ENCODE measurements around the gene ATOX1. TPM values are rescaled to one million over a fixed set of nuclear protein-coding genes. Genes with fewer than 3 reads are reported as not detected.

Gene ATOX1
- total and polyA plus RNA-seq, 9 of the 15 experiments (the other 6 are each of a cell fraction or from before 2014, with no cell fraction given): 59.2 to 318 (median 86.2) TPM

DNA sequence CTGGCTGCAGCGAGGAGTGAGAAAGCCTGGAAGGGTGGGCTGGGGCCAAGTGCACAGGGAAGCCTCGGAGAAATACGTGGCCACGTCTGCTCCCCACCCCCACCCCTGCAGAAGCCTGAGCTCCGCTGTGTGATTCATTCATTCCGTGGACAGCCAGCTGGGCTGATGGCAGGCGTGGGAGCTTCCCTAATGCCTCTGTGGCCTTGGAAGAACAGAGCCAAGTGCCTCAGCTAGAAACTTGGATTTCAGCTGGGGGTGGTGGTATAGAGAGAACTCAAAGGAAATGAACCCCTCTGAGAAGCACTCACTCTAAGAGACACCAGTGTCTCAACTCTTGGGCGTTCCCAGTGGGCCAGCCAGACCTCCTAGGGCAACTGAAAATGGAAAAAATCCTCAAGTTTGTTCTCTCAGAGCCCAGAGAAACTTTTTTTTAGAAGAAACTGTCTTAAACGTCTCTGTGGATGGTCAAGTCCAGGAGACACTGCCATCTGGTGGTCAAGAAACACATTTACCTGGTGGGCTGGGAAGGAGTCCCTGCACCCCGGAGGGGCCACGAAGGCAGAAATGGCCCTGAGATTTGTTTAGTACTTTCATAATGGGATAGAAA, 18.0 kb downstream of the ATOX1 start (continued):
- TF ChIP-seq TCF15 (CRISPR knock-in tag; IDR thresholded peaks at IDR 0.05) (no peak), FOXM1 (IDR thresholded peaks at IDR 0.05; ENCODE audit: low read depth) (no peak), FOXM1 (CRISPR knock-in tag; IDR thresholded peaks at IDR 0.05; ENCODE audit: low read depth) (no peak), GTF2B (IDR thresholded peaks at IDR 0.05; ENCODE audit: extremely low read depth, insufficient read length) (no peak), FOSL1 (tag; conservative IDR thresholded peaks at IDR 0.05) (peak; percentile 65), SPI1 (IDR thresholded peaks at IDR 0.05; ENCODE audit: borderline replicate concordance, low read depth, low read length) (no peak), GATAD2A (IDR thresholded peaks at IDR 0.05) (no peak), RHOXF2B (CRISPR knock-in tag; conservative IDR thresholded peaks at IDR 0.05) (no peak), POLR2AphosphoS2 (IDR thresholded peaks at IDR 0.05; ENCODE audit: low read length) (0 out of 2 replicates have a peak, but pooled peaks have one; percentile 36), ZBTB7A (IDR thresholded peaks at IDR 0.05; ENCODE audit: borderline replicate concordance, control insufficient read depth, low read depth, low read length) (peak; percentile 48; the same call in 1 of the 2 replicates), POLR2A (conservative IDR thresholded peaks at IDR 0.05) (no peak), KHSRP (IDR thresholded peaks at IDR 0.05) (no peak), ZNF444 (CRISPR knock-in tag; IDR thresholded peaks at IDR 0.05) (no peak), GATAD2B (IDR thresholded peaks at IDR 0.05; ENCODE audit: borderline replicate concordance) (no peak), RBM34 (IDR thresholded peaks at IDR 0.05; ENCODE audit: borderline replicate concordance, insufficient read depth, low read length) (no peak), COPS2 (conservative IDR thresholded peaks at IDR 0.05) (no peak), ILF3 (IDR thresholded peaks at IDR 0.05; ENCODE audit: borderline replicate concordance) (no peak), ZNF445 (CRISPR knock-in tag; IDR thresholded peaks at IDR 0.05; ENCODE audit: low read depth) (no peak), ZNF165 (CRISPR knock-in tag; IDR thresholded peaks at IDR 0.05; ENCODE audit: borderline replicate concordance) (no peak), PTBP1 (IDR thresholded peaks at IDR 0.05; ENCODE audit: low read depth, low read length) (no peak)
- TF ChIP-seq, protein P1, sequence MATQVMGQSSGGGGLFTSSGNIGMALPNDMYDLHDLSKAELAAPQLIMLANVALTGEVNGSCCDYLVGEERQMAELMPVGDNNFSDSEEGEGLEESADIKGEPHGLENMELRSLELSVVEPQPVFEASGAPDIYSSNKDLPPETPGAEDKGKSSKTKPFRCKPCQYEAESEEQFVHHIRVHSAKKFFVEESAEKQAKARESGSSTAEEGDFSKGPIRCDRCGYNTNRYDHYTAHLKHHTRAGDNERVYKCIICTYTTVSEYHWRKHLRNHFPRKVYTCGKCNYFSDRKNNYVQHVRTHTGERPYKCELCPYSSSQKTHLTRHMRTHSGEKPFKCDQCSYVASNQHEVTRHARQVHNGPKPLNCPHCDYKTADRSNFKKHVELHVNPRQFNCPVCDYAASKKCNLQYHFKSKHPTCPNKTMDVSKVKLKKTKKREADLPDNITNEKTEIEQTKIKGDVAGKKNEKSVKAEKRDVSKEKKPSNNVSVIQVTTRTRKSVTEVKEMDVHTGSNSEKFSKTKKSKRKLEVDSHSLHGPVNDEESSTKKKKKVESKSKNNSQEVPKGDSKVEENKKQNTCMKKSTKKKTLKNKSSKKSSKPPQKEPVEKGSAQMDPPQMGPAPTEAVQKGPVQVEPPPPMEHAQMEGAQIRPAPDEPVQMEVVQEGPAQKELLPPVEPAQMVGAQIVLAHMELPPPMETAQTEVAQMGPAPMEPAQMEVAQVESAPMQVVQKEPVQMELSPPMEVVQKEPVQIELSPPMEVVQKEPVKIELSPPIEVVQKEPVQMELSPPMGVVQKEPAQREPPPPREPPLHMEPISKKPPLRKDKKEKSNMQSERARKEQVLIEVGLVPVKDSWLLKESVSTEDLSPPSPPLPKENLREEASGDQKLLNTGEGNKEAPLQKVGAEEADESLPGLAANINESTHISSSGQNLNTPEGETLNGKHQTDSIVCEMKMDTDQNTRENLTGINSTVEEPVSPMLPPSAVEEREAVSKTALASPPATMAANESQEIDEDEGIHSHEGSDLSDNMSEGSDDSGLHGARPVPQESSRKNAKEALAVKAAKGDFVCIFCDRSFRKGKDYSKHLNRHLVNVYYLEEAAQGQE (IDR thresholded peaks at IDR 0.05; ENCODE audit: borderline replicate concordance): peak; percentile 54; the same call in 1 of the 2 replicates
- TF ChIP-seq, protein P1 (CRISPR knock-in tag; IDR thresholded peaks at IDR 0.05; ENCODE audit: low read depth): no peak
